Activated naive CD4-positive, alpha-beta T cell treated with Interleukin-2 at 50 U/mL for 16 hours (primary cell): ENCODE data around the gene LAMC3.

Source experiments
- DNase-seq: peaks from one replicate; pipeline ENCODE4 v3.0.0-alpha.2; 2020

Gene LAMC3

DNA sequence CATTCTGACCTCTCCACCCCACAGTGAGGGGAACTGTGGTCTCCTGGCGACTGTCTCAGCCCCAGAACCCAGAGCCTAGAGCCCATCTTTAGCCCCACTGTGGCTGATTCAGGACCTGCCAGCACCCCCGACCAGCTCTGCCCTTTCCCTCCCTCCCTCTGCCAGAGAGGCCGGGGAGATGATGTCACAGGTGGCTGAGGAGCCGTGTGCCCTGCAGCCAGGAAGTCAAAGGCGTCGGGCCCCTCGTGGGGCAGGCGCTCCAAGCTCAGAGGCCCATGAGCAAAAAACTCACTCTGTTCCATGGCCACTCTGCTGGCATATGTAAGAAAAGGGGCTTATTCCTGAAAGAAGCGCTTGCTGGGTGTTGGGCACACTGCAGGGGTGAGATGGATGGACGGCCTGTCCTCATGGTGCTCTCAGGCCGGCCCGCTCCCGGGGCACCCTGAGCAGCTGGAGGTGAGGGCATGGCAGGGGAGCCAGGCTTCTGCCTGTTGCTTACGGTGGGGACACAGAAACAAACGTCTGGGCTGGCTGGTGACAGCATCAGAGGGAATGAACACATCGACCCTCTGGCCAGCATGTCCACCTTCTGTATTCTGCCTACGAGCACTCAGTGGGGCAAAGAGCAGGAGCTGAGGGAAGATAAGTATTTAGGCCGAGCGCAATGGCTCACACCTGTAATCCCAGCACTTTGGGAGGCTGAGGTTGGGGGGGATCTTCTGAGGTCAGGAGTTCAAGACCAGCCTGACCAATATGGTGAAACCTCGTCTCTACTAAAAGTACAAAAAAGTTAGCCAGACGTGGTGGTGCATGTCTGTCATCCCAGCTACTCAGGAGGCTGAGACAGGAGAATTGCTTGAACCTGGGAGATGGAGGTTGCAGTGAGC lies 41.1 kb downstream of the LAMC3 start:
- DNase-seq: no peak

DNA sequence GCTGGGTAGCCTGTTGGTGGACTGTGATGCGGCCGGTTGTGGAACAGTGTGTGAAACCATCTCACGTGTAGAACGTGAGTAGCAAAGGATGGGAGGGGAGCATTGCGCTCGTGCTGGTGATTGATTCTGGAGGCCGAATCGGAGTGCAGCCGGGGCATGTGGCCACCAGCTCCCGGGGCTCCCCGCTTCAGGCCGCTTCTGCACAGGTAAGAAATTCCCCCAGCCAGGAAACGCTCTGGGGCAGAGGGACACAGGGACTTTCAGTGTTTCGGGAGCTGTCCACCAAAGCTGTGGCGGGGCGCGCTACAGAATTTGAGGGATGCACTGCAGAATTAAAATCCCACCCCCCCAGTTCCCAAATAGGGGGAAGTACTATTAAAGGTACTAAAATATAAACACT lies 41.9 kb downstream of the LAMC3 start:
- no peak for DNase-seq

DNA sequence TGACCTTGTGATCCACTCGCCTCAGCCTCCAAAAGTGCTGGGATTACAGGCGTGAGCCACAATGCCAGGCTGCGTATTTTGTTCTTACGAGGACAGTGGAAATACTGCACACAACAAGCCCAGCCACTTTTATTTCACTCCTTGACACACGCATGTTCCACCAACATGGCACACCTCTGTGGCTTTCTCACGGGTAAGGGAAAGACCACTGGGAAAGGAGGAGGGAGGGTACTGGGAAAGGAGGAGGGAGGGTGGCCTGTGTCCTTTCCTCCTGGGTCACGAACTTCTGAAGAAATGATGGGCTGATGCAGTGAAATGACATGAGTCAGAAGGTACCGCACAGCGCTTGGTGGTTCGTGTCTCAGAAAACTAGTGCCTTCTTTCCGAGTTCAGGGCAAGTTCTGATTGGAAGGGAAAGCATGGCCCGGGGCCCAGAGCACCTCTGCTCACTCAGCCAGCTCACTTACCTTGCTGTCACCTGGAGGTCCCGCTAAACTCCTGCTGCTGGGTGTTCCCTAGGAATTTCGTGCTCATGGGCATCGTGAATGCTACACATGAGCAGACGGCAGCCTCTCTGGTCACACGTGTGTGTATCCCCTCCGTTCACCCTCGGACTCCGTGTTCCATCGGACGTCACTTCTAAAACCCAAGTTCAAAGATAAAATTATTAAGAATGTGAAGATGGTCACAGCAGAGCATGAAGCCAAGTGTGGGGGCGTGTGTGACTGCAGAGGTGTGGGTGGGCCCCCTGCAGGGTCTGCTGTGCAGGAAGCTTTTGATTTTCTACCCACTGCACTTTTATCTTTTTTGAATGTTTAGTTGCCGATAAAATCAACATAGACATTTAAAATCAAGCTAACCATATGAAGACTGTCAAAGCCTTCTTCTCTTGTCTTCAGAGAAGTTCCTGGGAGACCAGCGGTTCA lies 42.9 kb downstream of the LAMC3 start:
- DNase-seq: no peak

- DNase-seq: no peak
These were observed 44.9 kb downstream of the LAMC3 start for GRCh38 chr9:131053896-131054295.

DNA sequence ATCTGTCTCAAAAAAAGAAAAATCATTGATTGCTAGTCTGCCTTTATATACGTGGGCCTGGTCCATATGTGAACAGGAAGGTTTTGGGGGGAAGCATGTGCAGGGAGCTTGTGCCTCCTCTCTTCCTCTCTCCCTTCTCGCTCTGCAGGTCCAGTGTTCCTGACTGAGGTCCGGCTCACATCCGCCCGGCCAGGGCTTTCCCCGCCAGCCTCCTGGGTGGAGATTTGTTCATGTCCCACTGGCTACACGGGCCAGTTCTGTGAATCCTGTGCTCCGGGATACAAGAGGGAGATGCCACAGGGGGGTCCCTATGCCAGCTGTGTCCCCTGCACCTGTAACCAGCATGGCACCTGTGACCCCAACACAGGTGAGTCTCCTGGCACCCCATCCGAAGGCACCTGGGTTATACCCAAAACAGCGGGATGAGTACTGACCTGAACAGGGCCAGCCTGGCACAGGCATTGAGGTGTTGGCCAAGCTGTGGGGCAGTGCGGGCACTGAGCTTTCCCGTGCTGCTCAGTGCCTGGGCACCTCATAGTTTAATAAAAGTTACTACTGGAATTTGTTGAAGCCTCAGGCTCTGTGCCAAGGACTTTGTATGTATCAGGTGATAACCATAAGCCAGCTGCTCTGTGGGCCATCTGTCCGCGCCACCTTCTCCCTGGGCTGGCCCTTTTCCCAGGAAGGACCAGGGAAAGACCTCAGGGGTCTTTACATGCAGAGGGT lies 48.0 kb downstream of the LAMC3 start:
- no peak for DNase-seq

- no peak for DNase-seq
These were observed 52.1 kb downstream of the LAMC3 start for GRCh38 chr9:131060900-131061630.

DNA sequence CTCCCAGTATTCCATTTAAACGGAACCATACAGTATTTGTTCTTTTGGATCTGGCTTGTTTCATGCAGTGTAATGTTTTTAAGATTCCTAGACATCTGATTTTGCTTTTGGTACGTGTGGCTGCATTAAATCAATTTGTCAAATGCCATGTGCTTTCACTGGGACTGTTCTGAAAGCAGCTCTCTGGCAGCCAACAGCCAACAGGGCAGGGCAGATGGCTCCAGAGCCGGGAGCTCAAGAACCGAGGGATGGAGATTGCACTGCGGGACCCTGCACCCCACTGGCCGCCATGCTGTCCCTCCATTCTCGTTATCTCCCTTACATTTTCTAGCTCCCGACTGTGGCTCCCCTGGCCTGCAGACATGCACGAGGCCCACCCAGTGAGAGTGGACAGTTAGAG lies 54.0 kb downstream of the LAMC3 start:
- no peak for DNase-seq

DNA sequence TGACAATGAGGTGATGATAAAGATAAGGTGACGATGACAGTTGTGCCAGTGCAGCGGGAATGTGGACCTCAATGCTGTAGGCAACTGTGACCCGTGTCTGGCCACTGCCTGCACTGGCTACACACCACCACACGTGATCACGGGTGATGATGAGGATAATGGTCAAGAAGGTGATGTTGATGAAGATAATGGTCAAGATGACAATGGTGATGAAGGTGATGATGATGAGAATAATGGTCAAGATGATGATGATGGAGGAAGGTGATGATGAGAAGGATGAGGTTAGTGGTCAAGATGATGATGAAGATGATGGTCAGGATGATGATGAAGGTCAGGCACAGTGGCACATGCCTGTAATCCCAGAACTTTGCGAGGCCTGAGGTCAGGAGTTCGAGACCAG lies 56.6 kb downstream of the LAMC3 start:
- DNase-seq: no peak

GRCh38 chr9:131067625-131068024 lies 58.7 kb downstream of the LAMC3 start:
- no peak for DNase-seq

DNA sequence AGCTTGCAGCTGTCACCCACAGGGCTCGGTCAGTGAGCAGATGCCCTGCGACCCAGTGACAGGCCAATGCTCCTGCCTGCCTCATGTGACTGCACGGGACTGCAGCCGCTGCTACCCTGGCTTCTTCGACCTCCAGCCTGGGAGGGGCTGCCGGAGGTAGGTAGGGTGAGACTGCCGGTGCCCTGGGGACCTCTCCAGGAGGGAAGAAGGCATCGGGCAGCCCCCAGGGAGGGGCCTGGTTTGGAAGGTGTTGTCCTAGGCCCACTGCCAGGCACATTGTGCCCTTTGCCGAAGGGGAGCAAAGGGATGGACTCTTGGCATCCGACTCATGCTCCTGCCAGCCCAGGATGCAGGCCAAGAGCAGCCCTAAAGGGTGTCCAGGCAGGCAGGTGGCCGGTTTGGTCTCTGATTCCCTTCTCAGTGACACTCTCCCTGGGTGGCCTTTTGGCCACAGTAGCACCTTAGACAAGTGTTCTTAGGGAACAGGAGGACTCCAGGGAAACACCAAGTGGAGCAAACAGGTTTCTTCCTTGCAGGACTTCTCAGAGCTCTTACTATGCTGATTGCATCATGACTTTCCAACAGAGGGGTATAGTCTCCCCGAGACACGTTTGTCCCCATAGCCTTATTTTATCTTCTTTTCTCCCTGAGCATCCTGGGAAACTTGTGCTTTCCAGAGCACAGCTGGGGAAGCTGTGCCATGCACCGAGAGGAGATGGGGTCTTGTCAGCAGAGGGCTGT lies 59.3 kb downstream of the LAMC3 start:
- no peak for DNase-seq

GRCh38 chr9:131069699-131070098 lies 60.7 kb downstream of the LAMC3 start:
- no peak for DNase-seq

DNA sequence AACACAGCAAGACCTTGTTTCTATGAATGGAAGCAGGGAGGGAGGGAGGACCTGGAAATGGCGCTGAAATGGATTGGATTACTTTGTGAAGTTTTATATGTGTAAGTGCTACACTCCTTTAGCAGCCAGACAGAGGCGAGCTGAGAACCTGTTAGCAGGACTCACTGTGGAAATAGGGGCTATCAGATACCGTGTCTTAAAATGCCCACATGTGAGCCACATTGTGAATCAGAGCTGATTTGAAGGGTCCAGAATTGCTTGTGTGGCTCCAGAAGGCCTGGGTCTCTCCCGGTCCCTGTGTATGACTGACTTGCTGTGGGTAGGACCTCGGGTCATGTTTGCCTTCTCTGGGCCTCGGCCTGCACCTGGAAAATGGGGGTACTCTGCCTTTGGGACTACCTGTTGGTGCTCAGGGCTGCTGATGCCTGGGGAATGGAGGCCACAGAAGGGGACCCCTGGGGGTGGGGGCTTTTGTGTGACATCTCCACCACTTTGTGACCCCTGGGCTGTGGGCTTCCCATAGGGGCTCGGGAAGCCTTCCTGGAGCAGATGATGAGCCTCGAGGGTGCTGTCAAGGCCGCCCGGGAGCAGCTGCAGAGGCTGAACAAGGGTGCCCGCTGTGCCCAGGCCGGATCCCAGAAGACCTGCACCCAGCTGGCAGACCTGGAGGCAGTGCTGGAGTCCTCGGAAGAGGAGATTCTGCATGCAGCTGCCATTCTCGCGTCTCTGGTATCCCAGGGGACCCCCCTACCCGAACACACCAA lies 63.3 kb downstream of the LAMC3 start:
- no peak for DNase-seq

GRCh38 chr9:131072871-131073237 lies 63.9 kb downstream of the LAMC3 start:
- DNase-seq: no peak

DNA sequence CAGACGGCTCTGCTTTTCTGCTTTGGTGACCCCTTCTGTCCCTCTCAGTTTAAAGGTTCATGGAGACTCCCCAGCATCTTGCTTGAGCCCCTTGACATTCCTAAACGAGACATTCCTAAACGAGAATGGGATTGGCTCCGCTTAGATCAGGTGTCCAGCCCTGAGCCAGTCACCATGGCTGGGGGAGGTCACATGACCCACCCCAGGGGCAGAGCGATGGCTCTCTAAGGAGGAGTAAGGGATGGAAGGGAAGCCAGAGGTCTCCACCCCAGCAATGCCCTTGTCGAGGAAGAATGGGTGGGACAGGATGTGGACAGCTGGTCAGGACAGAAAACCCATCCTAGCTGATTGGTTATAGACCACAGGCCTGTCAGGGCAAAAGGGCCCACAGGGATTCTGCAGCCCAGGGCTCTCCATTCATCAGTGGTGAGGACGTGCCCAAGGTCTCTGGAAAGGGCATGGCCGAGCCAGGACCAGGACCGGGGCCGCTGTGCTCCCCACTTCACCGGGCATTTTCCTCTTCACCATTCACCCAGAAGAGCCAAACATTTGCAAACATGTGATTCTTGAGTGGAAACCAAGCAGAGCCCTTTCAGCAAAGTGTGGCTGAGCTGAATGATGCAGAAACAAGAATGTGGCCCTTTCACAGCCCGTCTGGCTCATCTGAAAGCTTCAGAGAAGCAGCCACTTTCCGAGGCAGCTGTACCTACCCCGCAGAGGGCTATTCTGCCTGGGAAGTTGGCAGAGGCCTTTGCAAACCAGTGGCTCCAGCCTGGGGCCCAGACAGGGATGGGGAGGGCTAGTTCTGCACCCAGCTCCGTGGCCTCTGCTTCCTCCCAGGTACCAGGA lies 67.6 kb downstream of the LAMC3 start:
- DNase-seq: no peak

DNA sequence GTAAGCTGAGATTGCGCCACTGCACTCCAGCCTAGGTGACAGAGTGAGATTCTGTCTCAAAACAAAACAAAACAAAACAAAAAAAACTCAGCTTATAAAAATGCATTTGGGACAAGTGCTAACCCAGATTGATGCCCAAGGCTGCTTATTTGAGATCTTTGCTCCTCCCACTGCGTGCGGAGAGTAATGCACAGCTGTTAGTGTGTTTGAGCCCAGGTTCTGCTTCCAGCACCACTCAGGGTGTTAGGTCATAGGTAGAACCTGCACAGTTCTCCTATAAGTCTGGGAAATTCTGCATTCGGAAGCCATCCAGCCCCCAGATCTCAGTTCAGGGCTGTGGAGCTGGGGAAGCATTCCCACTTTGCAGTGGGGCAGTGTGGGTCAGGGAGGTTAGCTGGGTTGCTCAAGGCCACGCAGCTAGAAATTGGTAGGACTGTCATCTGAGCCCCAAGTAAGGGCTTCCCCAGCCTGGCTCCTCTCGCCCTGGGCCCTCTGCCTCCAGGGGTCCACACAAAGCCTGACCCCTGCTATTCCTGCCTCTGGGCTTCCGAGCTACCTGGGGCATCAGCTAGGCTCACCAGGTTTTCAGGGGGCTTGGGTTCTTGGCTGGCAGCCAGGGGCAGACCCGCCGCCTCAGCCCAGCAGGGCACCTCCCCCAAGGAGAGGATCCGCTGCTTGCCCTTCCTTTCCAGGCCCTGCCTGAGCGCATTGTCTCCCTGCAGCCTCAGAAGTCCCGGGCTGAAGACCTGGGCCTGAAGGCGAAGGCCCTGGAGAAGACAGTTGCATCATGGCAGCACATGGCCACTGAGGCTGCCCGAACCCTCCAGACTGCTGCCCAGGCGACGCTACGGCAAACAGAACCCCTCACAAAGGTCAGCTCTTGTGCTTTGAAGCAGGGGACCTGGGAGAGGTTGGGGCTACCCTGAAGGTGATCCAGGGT lies 69.7 kb downstream of the LAMC3 start:
- DNase-seq: no peak

DNA sequence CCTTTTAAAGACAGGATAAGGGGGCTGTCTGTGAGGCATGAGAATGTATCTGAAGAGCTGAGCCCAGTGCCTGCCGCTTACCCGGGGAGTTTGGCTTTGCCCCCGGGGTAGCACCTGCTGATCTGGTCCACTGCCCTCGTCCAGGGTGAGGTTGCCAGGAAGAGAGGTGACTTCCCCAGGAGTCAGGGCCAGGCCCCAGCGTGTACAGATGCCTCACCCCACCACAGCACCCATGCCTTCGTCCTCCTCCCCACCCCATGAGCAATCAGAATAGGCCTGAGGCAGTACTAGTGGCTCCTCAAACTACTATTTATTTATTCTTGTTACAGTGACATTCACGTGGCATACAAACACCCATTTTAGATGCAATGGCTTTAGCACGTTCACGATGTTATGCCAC lies 71.6 kb downstream of the LAMC3 start:
- DNase-seq: no peak

DNA sequence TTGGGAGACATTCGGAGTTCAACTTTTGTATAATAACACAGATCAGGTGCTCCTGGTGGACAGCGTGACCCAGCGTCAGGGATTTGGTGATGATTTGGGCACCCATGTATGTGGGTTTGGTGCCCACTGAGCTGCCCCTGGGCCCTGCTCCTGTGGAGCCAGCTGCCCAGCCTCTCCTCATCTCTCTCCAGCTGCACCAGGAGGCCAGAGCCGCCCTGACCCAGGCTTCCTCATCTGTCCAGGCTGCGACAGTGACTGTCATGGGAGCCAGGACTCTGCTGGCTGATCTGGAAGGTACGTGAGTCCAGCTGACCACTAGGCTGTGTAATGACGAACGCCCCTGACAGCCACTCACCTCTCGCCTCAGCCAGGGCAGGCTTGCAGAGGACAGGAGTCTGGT lies 72.9 kb downstream of the LAMC3 start:
- no peak for DNase-seq

DNA sequence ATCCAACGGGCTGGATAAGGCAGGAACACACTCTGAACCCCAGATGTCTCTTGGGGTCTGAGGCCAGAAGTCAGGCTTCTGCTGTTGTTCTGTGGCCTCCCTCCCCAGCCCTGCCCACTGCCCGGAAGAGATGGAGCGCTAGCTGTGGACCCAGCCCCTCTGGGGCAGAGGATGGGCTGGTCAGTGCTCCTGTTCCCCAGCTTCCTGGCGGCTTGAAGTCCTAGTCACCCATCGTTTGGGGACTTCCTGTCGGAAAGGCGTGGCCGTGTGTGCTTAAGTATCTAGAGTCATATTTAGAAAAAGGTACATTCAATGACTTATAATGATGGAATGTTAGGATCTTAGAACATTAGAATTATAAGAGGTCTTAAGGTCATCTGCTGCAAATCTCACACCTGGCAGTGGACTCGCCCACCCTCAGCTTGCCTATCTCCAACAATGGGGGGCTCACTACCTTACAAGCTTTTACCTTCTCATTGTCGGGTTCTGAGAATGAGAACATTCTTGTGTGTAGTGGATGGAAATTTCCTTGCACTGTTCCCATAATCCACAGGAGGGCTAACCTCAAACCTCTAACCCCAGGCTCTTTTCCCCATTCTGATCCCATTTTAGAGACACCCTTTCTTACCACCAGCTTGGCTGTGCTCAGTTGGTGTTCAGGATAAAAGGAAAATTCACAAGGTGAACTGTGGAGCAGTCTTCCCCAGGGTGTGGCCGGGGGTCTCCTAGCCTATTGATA lies 74.0 kb downstream of the LAMC3 start:
- DNase-seq: no peak
